Activated T-helper 1 cell treated with Interleukin-2 at 50 U/mL for 16 hours (primary cell): Measurements from ENCODE around the gene FAM163B.
"Not testable (repeated sequence)": the region's sequence is repeated elsewhere in the genome, so short reads cannot be mapped to it uniquely, and the experiment has no call there.

Experiments
- DNase-seq: peaks from one replicate; pipeline ENCODE4 v3.0.0-alpha.2; 2020; ENCODE audit warnings: low read depth

FAM163B gene

DNA sequence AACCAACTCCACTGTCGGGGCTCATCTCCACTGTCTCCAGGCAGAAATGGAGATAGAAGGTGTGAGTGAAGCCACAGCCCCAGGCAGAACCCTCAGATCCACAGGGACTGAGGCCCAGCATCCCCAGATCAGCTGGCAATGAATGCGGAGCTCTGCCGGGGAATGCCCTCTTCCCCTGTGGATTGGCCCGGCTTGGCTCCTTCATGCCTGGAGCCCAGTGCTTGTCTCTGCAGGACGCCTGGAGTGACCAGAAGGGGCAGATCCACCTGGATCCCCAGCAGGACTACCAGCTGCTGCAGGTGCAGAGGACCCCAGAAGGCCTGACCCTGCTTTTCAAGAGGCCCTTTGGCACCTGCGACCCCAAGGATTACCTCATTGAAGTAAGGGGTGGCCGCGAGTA is 30.4 kb upstream of the FAM163B start:
- no peak for DNase-seq

DNA sequence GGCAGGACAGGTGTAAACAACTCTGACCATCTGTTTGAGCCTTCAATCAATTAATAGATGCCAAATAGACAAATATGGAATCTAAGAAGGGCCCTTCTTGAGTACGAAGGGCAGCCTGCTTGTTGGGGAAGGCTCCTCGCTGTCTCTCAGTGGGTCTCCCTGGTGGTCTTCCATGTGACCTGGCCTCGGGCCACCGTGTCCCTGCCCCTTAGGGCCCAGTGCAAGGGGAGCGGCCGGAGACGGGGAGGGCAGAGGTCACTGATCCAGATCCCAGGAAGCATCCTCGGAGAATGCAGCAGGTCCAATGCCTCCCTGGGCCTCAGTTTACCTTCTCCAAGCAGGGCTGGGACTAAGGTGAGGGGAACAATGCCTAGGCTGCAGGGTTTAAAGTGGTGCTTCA is 29.5 kb upstream of the FAM163B start:
- no peak for DNase-seq

- DNase-seq = no peak
Measured at GRCh38 chr9:133638076-133638475, 28.9 kb upstream of the FAM163B start.

DNA sequence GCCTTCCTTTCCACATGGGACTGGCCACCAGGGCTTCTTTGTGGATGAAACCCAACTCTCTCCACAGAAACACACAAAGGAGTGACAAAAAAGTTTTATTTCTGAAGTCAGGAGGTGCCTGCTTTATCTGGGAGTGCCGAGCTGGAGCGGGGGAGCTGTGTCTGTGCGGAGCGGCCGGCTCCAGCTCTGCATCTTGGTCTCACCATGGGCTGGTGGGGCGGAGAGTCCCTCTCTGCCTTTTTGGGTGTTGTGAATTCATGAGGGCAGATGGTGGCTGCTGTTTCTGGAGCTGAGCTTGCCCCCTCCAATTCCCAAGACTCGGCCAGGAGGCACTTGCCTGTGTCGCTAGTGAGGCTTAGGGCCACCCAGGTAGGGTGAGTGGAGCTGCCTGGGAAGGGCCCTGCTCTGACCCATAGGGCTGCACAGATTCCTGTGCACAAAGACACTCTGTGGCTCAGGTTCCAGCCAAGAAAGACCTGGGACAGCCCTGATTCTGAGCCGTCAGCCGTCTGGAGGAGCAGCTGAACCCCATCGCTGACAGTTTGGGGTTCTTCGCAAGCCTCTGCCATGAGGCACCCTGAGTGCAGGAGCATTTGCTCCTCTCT is 28.4 kb upstream of the FAM163B start:
- no peak for DNase-seq

DNA sequence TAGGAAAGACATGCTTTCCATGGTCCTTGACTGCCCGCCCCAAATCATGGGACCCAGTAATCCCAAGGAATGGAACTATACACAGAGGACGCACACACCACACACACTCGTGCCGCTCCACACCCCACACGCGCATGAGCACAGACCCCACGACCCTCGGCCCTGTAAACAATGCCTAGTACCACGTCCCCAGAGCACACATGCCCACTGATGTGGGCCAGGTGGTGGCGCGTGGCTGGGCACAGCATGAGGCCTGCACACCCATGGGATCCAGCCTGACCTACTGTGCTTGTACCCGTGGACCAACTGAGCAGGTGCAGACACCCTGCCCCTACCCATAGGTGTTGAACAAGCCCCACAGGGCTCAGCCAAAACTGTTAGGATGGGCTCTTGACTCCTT is 27.7 kb upstream of the FAM163B start:
- no peak for DNase-seq

DNA sequence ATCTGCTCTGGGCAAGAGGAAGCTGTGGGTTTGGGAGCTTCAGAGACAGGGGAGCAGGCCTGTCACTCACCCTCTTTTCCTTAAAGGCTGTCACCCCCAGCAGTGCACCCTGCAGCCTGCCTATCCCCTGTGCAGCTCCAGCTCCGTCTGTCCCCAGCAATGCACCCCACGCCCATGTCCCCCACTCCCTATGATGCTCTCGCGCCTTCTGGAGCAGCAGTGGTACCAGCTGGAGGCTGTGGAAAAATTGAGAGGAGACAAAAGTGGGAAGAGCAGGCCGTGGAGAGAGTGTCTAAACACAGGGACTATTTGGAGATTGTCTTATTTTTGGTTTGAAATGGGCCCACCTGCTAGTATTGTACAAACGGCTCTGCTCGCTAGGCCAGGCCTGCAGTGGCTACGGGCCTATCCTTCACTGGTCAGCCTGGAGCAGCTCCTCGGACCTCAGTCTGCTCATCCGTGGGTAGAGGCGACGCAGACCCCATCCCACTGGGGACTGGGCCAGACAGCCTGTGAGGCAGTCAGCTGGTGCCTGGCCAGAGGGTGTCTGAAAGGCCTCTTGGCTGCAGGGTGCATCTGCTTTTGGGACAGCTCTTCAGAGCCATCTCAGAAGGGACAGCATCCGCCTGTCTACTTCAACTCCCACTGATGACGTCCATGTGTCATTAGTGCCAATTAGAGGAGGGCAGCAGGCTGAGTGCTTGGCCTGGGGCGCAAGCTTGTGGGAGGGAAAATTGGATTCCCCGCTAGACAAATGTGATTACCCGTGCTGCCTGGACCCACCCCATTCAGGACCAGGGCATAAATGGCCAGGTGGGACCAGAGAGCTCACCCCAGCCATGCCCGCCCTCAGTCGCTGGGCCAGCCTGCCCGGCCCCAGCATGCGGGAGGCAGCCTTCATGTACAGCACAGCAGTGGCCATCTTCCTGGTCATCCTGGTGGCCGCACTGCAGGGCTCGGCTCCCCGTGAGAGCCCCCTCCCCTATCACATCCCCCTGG is 26.6 kb upstream of the FAM163B start, which contains the start of gene DBH:
DBH (plus strand) TSS at position 831 of the 999 bp plus-strand sequence; CDS start at position 840, 9 bp downstream.
- DNase-seq = no peak

DNA sequence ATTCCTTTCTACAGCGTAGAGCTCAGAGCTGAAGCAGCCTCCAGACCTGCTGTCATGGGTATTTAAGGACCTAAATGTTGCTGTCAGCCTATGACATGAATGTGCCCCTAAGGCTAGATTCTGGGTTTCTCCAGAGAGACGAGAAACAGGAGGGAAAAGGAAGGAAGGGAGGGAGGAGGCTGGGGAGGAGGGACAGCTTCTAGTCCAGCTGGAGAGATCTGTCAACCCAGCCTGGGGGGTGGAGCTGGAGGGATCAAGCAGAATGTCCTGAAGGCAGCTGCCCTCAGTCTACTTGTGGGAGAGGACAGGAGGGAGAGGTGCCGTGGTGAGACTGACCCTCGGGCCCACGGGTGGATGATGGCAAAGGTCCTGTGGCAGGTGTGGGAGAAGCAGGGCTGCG is 25.9 kb upstream of the FAM163B start:
- DNase-seq = no peak

DNA sequence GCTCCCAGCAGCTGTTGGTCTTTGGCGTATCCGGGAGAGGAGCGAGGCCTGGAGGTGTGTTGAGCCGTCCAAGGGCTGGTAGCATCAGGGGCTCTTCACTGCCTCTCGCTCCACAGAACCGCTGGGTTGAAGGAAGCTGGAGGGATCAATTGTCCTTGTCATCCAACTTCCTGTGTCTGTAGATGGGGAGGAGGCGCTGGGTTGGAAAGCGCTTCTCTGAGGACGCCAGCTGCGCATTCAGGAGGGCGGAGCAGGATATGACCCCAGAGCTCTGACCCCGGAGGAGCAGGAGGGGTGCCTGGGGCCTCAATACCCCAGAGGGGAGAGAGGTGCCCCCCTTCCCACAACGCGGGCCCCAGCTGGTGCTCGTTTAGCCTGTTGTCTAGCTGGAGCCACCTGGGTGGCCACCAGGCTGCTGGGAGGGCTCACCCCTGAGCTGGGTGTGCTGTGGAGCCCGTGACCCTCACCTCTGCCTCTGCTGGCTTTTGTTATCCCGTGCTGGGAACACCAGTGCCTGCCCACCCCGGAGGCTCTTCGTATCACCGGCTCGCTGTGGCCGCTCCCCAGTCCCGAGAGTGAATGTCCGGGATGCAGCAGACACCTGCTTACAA is 25.0 kb upstream of the FAM163B start:
- DNase-seq = no peak

GRCh38 chr9:133633681-133634080 is 24.5 kb upstream of the FAM163B start:
- no peak for DNase-seq

- DNase-seq = no peak
Measured at GRCh38 chr9:133632806-133633680, 23.9 kb upstream of the FAM163B start.

DNA sequence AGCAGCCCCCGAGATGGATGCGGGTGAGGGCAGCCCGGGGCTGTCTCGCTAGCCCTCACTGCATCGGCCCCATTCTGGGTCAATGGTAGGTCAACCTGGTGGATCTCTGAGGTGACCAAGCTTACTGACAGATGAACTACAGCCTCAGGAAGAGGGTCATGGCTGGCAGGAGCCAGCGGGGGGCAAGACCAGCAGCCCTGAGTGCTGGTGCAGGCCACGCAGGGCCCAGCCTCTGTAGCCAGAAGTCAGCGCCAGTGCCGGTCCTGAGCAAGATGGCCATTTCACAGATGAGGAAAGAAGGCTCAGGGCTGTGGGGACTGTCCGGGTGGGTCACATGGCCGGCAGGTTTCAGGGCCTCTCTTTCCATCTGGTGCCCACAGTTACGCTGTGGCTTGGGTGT is 21.9 kb upstream of the FAM163B start:
- DNase-seq = no peak

- no peak for DNase-seq
Measured at GRCh38 chr9:133629221-133630110, 20.3 kb upstream of the FAM163B start.

- DNase-seq = no peak
Measured at GRCh38 chr9:133628766-133629165, 19.6 kb upstream of the FAM163B start.

DNA sequence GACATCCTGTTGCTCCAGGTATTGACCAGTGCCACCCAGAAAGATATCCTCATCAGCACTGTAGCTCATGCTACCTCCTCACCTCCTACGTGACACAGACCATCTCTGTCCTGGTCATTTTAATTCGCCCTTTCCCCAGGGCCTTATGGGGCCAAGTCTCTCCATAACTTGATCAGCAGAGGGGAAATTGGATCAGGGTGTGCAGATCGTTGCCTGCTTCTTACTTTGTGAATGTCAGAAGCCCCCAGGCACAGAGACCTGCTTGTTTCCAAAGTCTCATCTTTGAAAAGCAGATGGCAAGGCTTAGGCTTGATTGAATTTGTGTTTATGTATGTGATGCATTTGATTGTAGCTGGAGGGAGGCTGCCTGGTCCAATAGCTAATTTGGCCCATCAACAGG is 18.2 kb upstream of the FAM163B start:
- no peak for DNase-seq

DNA sequence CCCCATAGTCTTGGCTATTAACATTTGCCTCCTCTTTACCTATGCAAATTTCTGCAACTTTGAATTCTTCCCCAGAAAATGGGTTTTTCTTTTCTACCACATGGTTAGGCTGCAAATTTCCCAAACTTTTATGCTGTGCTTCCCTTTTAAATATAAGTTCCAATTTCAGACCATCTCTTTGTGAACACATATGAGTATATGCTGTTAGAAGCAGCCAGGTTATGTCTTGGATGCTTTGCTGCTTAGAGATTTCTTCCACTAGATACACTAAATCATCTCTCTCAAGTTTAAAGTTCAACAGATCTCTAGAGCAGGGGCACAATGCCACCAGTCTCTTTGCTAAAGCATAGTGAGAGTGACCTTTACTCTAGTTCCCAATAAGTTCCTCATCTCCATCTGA is 16.8 kb upstream of the FAM163B start:
- DNase-seq = not testable (repeated sequence)

DNA sequence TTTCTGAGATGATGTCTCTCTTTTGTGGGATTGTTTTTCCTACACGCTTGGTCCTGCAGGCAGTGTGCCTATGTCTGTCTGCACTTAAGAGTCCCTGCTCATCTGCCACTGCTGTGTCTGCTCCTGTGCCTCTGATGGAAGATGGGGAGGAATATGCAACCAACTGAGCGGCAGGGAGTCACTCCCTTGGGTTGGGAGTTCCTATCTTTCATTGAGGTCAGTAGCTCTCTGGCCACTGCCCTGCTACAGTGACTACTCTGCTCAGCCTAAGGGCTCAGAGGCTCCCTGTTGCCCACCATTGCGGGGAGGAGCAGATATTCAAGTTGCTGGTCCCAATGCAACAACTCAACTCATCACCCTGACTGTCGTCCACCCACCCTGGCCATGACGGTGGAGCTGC is 13.4 kb upstream of the FAM163B start:
- no peak for DNase-seq

DNA sequence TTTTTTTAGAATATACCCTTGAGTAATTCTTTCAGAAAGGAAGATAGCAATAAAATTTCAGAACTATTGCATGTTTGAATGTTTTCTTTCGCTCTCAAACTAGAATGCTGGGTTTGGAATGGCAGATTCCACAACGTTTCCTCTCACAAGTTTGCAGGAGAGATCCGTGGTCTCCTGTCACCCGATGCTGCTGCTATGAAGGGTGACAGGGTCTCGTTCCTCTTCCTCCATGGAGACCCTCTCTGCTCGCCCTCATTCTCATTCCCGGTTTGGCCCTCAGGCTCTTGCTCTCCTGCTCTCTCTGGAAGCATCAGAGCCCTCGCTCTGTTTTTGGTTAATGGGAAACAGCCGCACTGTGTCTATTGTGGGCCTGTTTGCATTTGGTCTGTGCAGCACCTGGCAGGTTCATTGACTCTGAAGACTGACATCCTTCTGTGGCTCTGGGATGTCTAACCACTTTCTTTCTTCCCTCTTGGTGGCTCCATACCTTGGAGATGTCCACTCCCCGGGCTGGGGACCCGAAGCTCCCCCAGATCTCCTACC is 12.6 kb upstream of the FAM163B start:
- no peak for DNase-seq

GRCh38 chr9:133619791-133620190 is 10.6 kb upstream of the FAM163B start:
- peak; percentile 23 for DNase-seq

DNA sequence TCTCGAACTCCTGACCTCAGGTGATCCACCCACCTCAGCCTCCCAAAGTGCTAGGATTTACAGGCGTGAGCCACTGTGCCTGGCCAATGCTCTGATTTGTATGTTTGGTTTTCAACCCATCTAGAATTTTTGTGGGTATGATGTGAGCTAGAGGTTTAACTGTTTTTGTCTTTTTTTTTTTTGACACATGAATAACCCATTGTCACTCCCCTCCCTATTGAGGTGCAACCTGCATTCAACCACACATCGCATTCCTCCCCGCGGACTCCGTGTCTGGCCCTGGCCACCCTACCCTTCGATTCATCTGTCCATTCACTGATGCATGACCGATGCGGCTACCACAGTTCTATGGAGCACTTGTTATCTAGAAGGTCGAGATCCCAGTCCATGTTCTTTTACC is 9.5 kb upstream of the FAM163B start:
- DNase-seq = no peak

- no peak for DNase-seq
Measured at GRCh38 chr9:133616643-133617405, 7.6 kb upstream of the FAM163B start.
